ENCODE measurements around the gene DMXL1.

The DMXL1 gene

DNA sequence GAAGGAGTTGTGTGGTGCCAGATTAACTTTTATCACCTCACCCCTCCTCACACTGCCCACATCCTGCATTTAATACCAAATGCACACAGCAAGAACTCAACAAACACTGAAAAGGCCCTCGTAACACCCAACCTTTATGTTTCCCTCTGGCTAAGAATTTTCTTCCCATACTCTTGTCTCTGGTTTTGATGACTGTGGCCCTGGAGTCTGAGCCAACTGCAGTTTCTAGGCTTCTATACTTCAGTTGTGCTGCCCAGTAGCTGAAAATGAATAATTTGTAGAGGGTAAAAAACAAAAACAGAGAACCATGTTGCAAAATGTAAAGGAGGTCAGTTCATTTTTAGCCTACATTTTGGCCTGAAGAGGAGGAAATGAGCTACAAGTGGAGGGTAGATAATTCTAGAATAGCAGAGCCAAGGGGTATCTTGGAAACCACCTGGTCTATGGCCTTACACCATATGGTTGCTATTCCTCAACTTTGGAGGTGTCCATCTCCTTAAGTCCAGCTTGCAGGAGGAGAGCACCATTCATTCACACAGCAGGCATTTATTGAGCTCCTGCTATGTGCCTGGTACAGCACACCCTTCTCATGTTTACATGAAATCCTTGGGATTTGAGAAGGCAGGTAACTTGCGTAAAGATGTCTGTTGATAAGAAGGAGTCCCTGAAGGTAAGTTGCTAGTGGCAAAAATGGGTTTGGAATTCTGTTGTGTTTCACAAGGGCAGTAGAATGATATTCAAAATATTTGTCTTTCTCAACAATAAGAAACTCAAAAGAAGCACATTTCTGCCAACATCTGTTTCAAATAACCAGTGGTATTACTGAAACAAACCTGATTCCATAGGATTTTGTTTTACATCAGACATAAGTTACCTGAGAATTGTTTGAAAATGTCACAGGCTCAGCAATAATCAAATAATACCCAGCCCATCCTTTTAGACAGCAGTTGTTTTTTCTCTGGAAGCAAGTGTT, 201.2 kb downstream of the DMXL1 start:
- H3K9me3 ChIP-seq (ENCODE audit: control insufficient read depth, insufficient read depth, low read length), result no peaks in the 10 kb centered on the region
- no peak overlapping the region for H3K9ac ChIP-seq (ENCODE audit: low read depth, low read length)
- peaks cover 13% of the 10 kb centered on the region for H3K27me3 ChIP-seq (ENCODE audit: control insufficient read depth, insufficient read depth, low read length)
- H3K36me3 ChIP-seq (ENCODE audit: control insufficient read depth, insufficient read depth, low read length), result no peaks in the 10 kb centered on the region
- H3K4me1 ChIP-seq (ENCODE audit: control insufficient read depth, insufficient read depth, low read length), result peaks cover 22% of the 10 kb centered on the region; the same call in 1 of the 2 replicates
- H3K4me3 ChIP-seq (ENCODE audit: low read depth, low read length), result no peak overlapping the region
- H3K27ac ChIP-seq (ENCODE audit: low read depth, low read length), result no peak overlapping the region

DNA sequence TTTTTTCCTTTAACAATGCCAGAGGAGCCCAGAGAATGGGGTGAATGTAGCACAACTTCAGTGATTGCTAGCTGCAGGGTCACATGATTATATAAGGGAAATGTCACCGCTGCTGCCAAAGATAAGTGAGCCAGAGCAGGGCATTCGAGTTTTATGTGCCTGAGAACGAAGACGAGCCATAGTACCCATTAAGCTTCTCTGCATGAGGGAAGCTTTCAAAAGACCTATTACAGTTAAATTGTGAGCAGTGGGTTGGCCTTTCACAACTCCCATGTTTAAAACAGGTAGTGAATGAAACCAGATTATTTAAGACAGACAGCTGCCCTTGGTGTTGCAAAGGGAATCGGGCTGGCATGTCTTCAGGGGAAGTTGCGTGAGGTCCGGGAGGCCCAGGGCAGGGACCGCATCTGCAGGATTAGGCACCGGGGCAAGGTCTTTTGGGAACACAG, 202.5 kb downstream of the DMXL1 start:
- Histone ChIP-seq H3K27ac (ENCODE audit: low read depth, low read length) (peak overlapping the region; percentile 75), H3K9me3 (ENCODE audit: control insufficient read depth, insufficient read depth, low read length) (no peaks in the 10 kb centered on the region), H3K36me3 (ENCODE audit: control insufficient read depth, insufficient read depth, low read length) (no peaks in the 10 kb centered on the region), H3K4me3 (ENCODE audit: low read depth, low read length) (no peak overlapping the region), H3K27me3 (ENCODE audit: control insufficient read depth, insufficient read depth, low read length) (peaks cover 9% of the 10 kb centered on the region), H3K9ac (ENCODE audit: low read depth, low read length) (no peak overlapping the region), H3K4me1 (ENCODE audit: control insufficient read depth, insufficient read depth, low read length) (peaks cover 22% of the 10 kb centered on the region; the same call in 1 of the 2 replicates)

DNA sequence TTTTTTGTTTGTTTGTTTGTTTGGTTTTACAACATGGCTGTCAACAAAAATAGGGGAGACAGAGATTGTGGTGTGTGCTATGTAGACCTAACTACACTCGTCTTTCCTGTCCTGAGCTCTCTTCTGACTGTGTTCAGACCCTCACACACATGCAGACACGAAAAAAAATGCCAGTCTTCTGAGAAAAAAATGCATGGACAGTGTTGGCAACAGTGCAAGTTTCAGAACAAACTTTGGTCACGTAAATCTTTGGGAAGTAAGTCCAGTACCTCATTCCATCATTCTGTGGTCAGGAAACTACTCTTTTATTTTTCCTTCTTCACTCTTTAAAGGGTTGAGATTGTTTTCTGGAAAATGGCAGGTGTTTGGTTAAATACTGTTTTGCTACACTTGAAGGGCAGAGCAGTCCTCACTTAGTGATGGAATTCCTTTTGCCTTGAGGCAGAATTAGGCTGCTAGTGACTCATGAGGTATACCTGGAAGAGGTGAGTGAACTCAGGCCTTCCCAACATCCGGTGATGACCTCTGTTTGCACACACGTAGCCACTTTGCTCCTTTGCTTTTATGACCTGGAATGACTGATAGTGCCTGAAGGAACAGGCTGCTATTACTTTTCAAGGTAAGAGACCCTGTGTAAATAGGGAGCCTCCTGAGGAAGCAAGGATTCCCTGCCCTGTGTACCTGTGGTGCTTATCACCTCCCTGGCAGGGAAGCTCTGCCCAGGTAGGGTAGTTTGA, 203.3 kb downstream of the DMXL1 start:
- no peak overlapping the region for H3K9ac ChIP-seq (ENCODE audit: low read depth, low read length)
- peak overlapping the region; percentile 75 for H3K27ac ChIP-seq (ENCODE audit: low read depth, low read length)
- no peak overlapping the region for H3K4me3 ChIP-seq (ENCODE audit: low read depth, low read length)
- H3K36me3 ChIP-seq (ENCODE audit: control insufficient read depth, insufficient read depth, low read length), result no peaks in the 10 kb centered on the region
- peaks cover 7% of the 10 kb centered on the region for H3K27me3 ChIP-seq (ENCODE audit: control insufficient read depth, insufficient read depth, low read length)
- H3K9me3 ChIP-seq (ENCODE audit: control insufficient read depth, insufficient read depth, low read length), result no peaks in the 10 kb centered on the region
- H3K4me1 ChIP-seq (ENCODE audit: control insufficient read depth, insufficient read depth, low read length), result peaks cover 22% of the 10 kb centered on the region; the same call in 1 of the 2 replicates

DNA sequence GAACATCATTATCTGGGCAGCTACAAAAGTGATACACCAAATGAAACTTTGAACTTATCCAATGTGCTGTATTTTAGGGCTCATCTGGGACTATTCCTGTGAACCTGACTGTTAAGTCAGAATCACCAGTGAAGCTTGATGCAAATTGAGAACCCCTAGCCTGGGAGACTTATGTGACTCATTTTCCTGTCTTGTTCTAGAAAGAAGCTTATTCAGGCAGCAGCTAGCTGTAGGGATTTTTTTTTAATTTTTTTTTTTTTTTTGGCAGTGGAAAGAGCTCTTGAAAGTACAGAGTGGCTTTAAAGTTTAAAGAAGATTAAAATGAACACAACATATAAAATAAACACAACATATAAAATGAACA, 203.9 kb downstream of the DMXL1 start:
- peak overlapping the region; percentile 75 for H3K27ac ChIP-seq (ENCODE audit: low read depth, low read length)
- peaks cover 2% of the 10 kb centered on the region for H3K27me3 ChIP-seq (ENCODE audit: control insufficient read depth, insufficient read depth, low read length)
- H3K4me3 ChIP-seq (ENCODE audit: low read depth, low read length), result no peak overlapping the region
- peaks cover 22% of the 10 kb centered on the region; the same call in 1 of the 2 replicates for H3K4me1 ChIP-seq (ENCODE audit: control insufficient read depth, insufficient read depth, low read length)
- no peak overlapping the region for H3K9ac ChIP-seq (ENCODE audit: low read depth, low read length)
- no peaks in the 10 kb centered on the region for H3K9me3 ChIP-seq (ENCODE audit: control insufficient read depth, insufficient read depth, low read length)
- H3K36me3 ChIP-seq (ENCODE audit: control insufficient read depth, insufficient read depth, low read length), result no peaks in the 10 kb centered on the region

DNA sequence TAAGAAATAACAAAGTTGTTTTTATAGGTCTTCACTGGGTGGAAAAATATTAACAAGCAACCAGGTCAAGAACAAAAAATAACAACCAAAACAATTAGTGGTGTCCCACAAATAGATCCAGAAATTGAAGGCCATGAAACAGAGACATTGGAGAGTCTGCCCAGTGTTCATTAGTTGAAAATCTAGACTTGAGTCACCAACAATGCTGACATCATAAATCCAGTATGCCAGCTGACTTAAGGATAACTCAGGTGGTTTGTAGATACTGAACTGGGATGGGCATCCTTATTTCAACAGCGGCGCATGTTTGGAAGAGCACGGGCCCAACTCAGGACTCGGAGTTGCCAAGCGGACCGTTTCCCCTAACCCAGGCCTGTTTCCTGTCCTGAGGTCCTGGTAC, 204.3 kb downstream of the DMXL1 start:
- no peak overlapping the region for H3K9ac ChIP-seq (ENCODE audit: low read depth, low read length)

DNA sequence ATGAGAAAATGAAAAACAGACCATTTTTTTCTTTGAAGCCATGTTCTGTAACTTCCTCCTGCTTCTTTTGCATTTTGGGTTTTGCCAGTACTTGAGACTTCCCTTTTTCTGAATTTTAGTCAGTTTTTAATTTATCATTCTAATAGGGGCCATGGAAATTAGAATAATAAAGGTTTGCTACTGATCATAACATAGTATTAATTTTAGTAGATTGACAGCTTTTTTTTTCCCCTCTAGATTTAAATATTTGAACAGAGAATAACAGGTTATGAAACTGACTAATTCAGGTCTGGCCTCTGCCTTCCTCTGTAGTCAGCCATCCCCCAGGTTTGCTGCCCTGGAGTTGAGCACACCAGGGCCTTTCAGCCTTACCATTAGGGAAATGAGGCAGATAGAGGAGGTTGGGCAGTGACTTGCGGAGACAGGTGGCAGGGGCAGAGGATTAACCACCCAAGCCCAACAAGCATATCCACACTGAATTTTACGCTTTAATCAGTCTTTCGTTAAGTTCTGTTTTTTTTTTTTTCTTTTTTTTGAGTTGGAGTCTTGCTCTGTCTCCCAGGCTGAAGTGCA, 204.8 kb downstream of the DMXL1 start:
- H3K9me3 ChIP-seq (ENCODE audit: control insufficient read depth, insufficient read depth, low read length), result no peaks in the 10 kb centered on the region
- H3K4me1 ChIP-seq (ENCODE audit: control insufficient read depth, insufficient read depth, low read length), result peaks cover 22% of the 10 kb centered on the region; the same call in 1 of the 2 replicates
- H3K9ac ChIP-seq (ENCODE audit: low read depth, low read length), result no peak overlapping the region
- no peaks in the 10 kb centered on the region for H3K27me3 ChIP-seq (ENCODE audit: control insufficient read depth, insufficient read depth, low read length)
- no peaks in the 10 kb centered on the region for H3K36me3 ChIP-seq (ENCODE audit: control insufficient read depth, insufficient read depth, low read length)
- H3K4me3 ChIP-seq (ENCODE audit: low read depth, low read length), result no peak overlapping the region
- H3K27ac ChIP-seq (ENCODE audit: low read depth, low read length), result no peak overlapping the region

More for the DNA sequence above, 204.3 kb downstream of the DMXL1 start:
- Histone ChIP-seq H3K27me3 (ENCODE audit: control insufficient read depth, insufficient read depth, low read length) (no peaks in the 10 kb centered on the region), H3K9me3 (ENCODE audit: control insufficient read depth, insufficient read depth, low read length) (no peaks in the 10 kb centered on the region), H3K27ac (ENCODE audit: low read depth, low read length) (no peak overlapping the region), H3K4me3 (ENCODE audit: low read depth, low read length) (no peak overlapping the region), H3K4me1 (ENCODE audit: control insufficient read depth, insufficient read depth, low read length) (peaks cover 22% of the 10 kb centered on the region; the same call in 1 of the 2 replicates), H3K36me3 (ENCODE audit: control insufficient read depth, insufficient read depth, low read length) (no peaks in the 10 kb centered on the region)

DNA sequence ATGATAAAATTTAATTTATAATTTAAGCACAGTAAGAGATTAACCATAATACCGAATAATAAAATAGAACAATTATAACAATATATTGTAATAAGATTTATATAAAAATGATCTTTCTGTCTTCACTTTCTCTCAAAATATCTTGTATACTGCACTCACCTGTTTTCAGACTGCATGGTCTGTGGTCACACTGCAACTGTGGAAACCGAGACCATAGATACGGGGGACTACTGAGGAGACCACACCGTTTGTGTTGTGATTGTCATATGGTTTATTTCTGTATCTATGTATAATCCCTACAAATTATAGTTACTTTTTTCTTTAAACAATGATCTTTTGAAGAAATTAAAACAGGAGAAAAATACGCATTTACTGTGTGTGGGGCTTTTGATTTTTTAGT, 206.1 kb downstream of the DMXL1 start:
- no peak overlapping the region for H3K27ac ChIP-seq (ENCODE audit: low read depth, low read length)
- H3K27me3 ChIP-seq (ENCODE audit: control insufficient read depth, insufficient read depth, low read length), result no peaks in the 10 kb centered on the region
- no peaks in the 10 kb centered on the region for H3K36me3 ChIP-seq (ENCODE audit: control insufficient read depth, insufficient read depth, low read length)
- H3K4me3 ChIP-seq (ENCODE audit: low read depth, low read length), result no peak overlapping the region
- no peaks in the 10 kb centered on the region for H3K9me3 ChIP-seq (ENCODE audit: control insufficient read depth, insufficient read depth, low read length)
- H3K4me1 ChIP-seq (ENCODE audit: control insufficient read depth, insufficient read depth, low read length), result peaks cover 22% of the 10 kb centered on the region; the same call in 1 of the 2 replicates
- no peak overlapping the region for H3K9ac ChIP-seq (ENCODE audit: low read depth, low read length)

DNA sequence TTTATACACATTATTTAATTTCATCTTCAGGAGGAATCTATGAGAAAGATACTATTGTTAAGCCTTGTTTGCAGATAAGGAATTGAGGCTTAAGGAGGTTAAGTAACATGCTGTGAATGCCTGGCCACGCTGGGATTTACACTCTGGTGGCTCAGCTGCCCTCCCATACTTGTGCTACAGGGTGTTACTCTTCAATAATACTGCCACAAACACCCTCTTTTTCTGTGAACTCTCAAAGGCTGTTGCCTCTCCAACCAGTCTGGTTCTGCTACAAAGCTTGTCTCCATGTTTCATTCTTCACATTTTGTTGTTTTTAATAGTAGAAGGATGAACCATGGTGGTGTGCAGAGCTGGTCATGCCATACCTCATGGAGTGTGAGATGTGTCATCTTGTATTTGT, 208.2 kb downstream of the DMXL1 start:
- H3K9me3 ChIP-seq (ENCODE audit: control insufficient read depth, insufficient read depth, low read length), result no peaks in the 10 kb centered on the region
- no peak overlapping the region for H3K27ac ChIP-seq (ENCODE audit: low read depth, low read length)
- H3K36me3 ChIP-seq (ENCODE audit: control insufficient read depth, insufficient read depth, low read length), result no peaks in the 10 kb centered on the region
- H3K27me3 ChIP-seq (ENCODE audit: control insufficient read depth, insufficient read depth, low read length), result no peaks in the 10 kb centered on the region
- 0 out of 2 replicates have a peak, but pooled peaks cover 5% of the 10 kb centered on the region for H3K4me1 ChIP-seq (ENCODE audit: control insufficient read depth, insufficient read depth, low read length)
- H3K9ac ChIP-seq (ENCODE audit: low read depth, low read length), result no peak overlapping the region
- H3K4me3 ChIP-seq (ENCODE audit: low read depth, low read length), result no peak overlapping the region

DNA sequence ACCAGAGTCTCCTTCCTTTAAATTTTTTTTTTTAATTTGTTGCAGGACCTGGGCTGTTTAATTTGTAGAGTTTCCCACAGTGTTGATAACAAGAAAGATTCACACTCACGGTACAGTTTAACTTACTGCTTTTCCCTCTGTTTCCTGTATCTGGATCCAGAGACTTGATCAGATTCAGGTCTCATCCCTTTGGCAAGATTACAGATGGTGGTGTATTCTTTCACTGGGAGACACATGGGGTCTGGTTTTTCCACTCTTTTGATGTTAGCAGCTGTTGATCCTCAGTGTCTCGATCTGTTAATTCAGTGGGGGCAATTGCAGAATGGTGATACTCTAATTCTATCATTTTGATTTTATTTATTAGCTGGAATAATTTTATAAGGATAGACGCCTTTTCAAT, 209.5 kb downstream of the DMXL1 start:
- H3K9ac ChIP-seq (ENCODE audit: low read depth, low read length), result no peak overlapping the region
- H3K27ac ChIP-seq (ENCODE audit: low read depth, low read length), result no peak overlapping the region
- no peaks in the 10 kb centered on the region for H3K36me3 ChIP-seq (ENCODE audit: control insufficient read depth, insufficient read depth, low read length)
- H3K4me3 ChIP-seq (ENCODE audit: low read depth, low read length), result no peak overlapping the region
- no peaks in the 10 kb centered on the region for H3K9me3 ChIP-seq (ENCODE audit: control insufficient read depth, insufficient read depth, low read length)
- H3K27me3 ChIP-seq (ENCODE audit: control insufficient read depth, insufficient read depth, low read length), result no peaks in the 10 kb centered on the region
- H3K4me1 ChIP-seq (ENCODE audit: control insufficient read depth, insufficient read depth, low read length), result no peaks in the 10 kb centered on the region

DNA sequence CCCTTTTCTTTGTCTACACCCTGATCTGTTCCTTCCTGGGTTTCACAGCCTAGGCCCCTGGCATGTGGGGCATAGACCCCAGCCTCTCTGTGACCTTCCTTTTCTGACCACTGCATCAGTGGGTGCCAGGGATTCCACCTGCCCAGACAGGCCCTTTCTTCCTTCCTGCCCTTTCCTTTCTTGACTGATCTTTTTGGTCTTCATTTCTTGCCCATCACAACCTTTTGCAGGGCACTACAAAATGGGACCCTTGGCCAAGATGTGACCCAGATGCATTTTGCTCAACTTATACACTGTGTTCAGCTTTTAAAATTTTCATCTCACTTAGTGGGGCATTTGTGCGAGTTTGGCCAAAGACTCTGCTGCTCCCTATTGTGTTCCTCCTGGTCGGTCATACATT, 211.7 kb downstream of the DMXL1 start:
- no peaks in the 10 kb centered on the region for H3K9me3 ChIP-seq (ENCODE audit: control insufficient read depth, insufficient read depth, low read length)
- no peaks in the 10 kb centered on the region for H3K36me3 ChIP-seq (ENCODE audit: control insufficient read depth, insufficient read depth, low read length)
- H3K4me3 ChIP-seq (ENCODE audit: low read depth, low read length), result no peak overlapping the region
- H3K27ac ChIP-seq (ENCODE audit: low read depth, low read length), result no peak overlapping the region
- no peaks in the 10 kb centered on the region for H3K4me1 ChIP-seq (ENCODE audit: control insufficient read depth, insufficient read depth, low read length)
- H3K9ac ChIP-seq (ENCODE audit: low read depth, low read length), result no peak overlapping the region
- no peaks in the 10 kb centered on the region for H3K27me3 ChIP-seq (ENCODE audit: control insufficient read depth, insufficient read depth, low read length)

Data from HUES48 (cell line).